HUES6 (cell line): ENCODE results near the gene TMEM154.

Experiments used
- H3K27ac ChIP-seq: 2 replicates; pipeline ENCODE4 v1.7.0; 2013; ENCODE audit warnings: low read depth, mild to moderate bottlenecking, low read length, inconsistent platforms
- H3K27me3 ChIP-seq: 2 replicates; pipeline ENCODE4 v1.6.1; 2013; ENCODE audit warnings: low read length; ENCODE audit not compliant: control insufficient read depth, insufficient read depth
- H3K36me3 ChIP-seq: 2 replicates; pipeline ENCODE4 v1.6.1; 2013; ENCODE audit warnings: low read length; ENCODE audit not compliant: control insufficient read depth, insufficient read depth
- H3K4me1 ChIP-seq: 2 replicates; pipeline ENCODE4 v1.6.1; 2013; ENCODE audit warnings: low read length; ENCODE audit not compliant: control insufficient read depth, insufficient read depth
- H3K4me3 ChIP-seq: 2 replicates; pipeline ENCODE4 v1.5.1; 2013; ENCODE audit warnings: low read depth, low read length
- H3K9ac ChIP-seq: one replicate; pipeline ENCODE4 v1.6.1; 2013; ENCODE audit warnings: mild to moderate bottlenecking, low read length
- H3K9me3 ChIP-seq: 2 replicates; pipeline ENCODE4 v1.6.1; 2013; ENCODE audit warnings: low read depth, low read length; ENCODE audit not compliant: control insufficient read depth, insufficient read depth

TMEM154 gene, protein sequence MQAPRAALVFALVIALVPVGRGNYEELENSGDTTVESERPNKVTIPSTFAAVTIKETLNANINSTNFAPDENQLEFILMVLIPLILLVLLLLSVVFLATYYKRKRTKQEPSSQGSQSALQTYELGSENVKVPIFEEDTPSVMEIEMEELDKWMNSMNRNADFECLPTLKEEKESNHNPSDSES

DNA sequence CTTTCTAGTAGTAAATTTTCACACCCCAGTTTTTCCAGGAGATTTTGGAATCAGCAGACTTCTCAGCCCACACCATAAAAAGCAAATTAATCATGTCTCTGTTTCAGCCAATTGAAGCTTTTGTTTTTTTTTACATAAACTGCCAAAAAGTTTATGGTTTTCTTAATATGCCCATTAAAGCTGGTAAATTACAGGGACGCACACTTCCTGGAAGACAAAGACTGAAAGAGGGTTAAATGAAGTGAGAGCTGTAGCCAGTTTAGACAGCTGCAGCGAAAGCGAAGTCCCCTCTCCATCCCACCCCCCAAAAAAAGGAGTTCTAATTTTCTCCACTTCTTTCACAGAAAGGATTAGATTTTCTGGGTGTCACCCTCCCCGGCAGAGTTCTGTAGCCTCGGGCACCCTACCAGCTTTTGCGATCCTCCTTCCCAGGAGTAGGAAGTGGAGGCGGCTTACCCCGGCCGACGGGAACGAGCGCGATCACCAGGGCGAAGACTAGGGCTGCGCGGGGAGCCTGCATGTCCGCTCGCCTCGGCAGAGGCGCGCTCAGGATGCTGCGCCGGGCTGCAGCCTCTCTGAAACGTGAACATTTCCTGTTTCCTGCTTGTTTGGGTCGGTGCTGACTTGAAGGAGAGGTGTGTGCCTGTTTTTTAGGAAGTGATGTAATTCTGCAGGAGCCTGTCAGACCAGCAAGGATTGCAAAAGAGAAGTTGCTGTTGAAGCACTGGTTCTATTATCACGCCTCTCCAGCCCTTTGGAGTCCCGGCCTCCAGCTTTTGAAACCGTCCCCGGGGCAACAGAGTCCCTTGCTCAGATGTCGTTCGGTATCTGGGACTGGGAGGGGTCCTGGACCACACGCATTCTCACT is at the start of gene TMEM154:
TMEM154 (minus strand) TSS at position 584 of the 868 bp plus-strand sequence; CDS start at position 520, 64 bp downstream.
- Histone ChIP-seq H3K27ac (peak within 1 kb of the TSS; percentile 49; the same call in 1 of the 2 replicates), H3K27me3 (no peaks in the 10 kb centered on the region; the same call in 1 of the 2 replicates), H3K9ac (peak within 1 kb of the TSS; percentile 84), H3K9me3 (no peaks in the 10 kb centered on the region), H3K4me1 (peaks cover 76% of the 10 kb centered on the region), H3K36me3 (no peaks in the 10 kb centered on the region), H3K4me3 (peak within 1 kb of the TSS; percentile 70)

DNA sequence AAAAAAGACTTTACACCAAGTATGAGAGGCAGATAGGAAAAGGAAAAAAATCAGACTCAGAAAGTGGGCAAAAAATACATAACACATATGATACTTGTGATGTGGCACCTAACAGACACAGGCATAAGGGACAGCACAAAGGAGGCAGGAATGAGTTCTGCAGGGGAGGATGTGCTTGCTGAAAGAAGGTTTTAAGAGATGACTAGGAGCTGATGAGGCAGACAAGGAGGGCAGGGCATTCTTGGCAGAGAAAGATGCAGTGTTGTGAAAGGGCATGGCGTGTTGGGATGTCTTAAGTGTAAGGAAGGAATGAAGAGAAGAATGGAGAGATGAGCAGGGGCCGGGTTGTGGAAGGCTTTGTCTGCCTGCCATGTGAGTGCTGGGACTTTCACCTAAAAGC is 49.7 kb upstream of the TMEM154 start:
- no peaks in the 10 kb centered on the region for H3K36me3 ChIP-seq
- H3K9ac ChIP-seq = no peak overlapping the region
- H3K4me3 ChIP-seq = no peak overlapping the region
- H3K27ac ChIP-seq = no peak overlapping the region
- peaks cover 7% of the 10 kb centered on the region; the same call in 1 of the 2 replicates for H3K4me1 ChIP-seq
- H3K27me3 ChIP-seq = no peaks in the 10 kb centered on the region
- no peaks in the 10 kb centered on the region for H3K9me3 ChIP-seq

DNA sequence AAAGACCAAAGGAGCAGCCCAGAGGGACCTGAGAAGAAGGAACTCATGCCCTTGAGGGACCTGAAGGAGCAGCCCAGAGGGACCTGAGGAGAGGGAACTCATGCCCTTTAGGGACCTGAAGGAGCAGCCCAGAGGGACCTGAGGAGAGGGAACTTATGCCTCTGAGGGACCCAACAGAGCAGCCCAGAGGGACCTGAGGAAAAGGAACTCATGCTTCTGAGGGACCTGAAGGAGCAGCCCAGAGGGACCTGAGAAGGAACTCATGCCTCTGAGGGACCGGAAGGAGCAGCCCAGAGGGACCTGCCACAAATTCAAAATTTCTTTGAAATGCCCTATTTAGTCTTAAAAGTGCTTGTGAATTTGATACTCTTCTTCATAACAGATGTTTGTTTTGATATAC is 48.5 kb upstream of the TMEM154 start:
- H3K4me1 ChIP-seq = 0 out of 2 replicates have a peak, but pooled peaks cover 3% of the 10 kb centered on the region
- H3K9ac ChIP-seq = no peak overlapping the region
- no peak overlapping the region for H3K27ac ChIP-seq
- no peaks in the 10 kb centered on the region for H3K36me3 ChIP-seq
- no peaks in the 10 kb centered on the region for H3K27me3 ChIP-seq
- no peak overlapping the region for H3K4me3 ChIP-seq
- H3K9me3 ChIP-seq = no peaks in the 10 kb centered on the region

DNA sequence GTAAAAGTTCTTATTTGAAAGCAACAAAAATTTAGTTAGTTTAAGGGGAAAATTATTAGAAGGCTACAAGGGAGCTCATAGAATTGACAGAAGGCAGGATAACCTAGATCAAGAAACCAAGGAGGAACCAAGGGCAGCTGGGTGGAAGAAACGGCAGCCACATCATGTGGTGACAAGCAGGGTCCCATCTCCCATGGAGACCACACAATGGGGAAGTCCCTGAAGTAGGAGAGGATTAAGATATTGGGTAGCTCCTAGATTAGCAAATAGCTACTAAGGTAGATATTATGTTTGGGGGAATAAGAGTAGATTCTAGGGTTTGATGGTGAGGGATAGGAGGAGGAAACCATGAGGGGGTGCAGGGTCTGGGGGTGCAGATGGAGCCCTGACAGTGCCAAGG is 48.0 kb upstream of the TMEM154 start:
- Histone ChIP-seq H3K4me1 (0 out of 2 replicates have a peak, but pooled peaks cover 3% of the 10 kb centered on the region), H3K27ac (no peak overlapping the region), H3K9ac (no peak overlapping the region), H3K9me3 (no peaks in the 10 kb centered on the region), H3K4me3 (no peak overlapping the region), H3K36me3 (no peaks in the 10 kb centered on the region), H3K27me3 (no peaks in the 10 kb centered on the region)

DNA sequence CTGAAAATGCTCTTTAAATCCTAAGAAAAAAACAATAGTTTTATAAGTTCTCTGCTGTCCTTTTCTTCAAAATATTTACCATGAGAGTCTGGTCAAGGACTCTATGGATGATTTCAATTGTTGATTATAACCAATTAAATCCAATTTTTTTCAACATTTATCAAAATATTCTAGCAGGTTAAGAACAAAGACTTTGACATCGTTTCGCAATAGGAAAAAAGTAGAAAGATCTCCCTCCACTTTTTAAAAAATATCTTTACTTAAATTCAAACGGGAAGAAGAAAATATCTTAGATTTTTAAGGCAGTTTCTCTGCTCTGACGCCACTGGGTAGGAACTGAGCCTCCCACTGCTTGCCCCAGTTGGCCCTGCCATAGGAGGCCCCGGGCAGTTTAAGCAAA is 44.7 kb upstream of the TMEM154 start:
- Histone ChIP-seq H3K27me3 (no peaks in the 10 kb centered on the region), H3K4me1 (peaks cover 14% of the 10 kb centered on the region), H3K4me3 (no peak overlapping the region), H3K9me3 (no peaks in the 10 kb centered on the region), H3K9ac (no peak overlapping the region), H3K27ac (no peak overlapping the region), H3K36me3 (no peaks in the 10 kb centered on the region)

DNA sequence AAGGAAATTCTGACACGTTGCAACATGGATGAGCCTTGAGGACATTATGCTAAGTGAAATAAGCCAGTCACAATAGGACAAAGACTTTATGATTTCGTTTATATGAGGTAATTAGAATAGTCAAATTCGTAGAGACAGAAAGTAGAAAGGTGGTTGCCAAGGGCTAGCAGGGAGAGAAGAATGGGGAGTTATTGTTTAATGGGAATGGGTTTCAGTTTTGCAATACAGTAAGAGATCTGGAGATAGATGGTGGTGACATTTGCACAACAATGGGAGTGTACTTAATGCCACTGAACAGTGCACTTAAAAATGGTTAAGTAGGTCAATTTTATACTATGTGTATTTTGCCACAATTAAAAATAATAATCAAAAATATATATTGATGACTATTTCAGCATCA is 43.4 kb upstream of the TMEM154 start:
- H3K27me3 ChIP-seq = no peaks in the 10 kb centered on the region
- H3K4me3 ChIP-seq = no peak overlapping the region
- peaks cover 19% of the 10 kb centered on the region for H3K4me1 ChIP-seq
- no peak overlapping the region for H3K9ac ChIP-seq
- H3K36me3 ChIP-seq = no peaks in the 10 kb centered on the region
- no peaks in the 10 kb centered on the region for H3K9me3 ChIP-seq
- no peak overlapping the region for H3K27ac ChIP-seq

DNA sequence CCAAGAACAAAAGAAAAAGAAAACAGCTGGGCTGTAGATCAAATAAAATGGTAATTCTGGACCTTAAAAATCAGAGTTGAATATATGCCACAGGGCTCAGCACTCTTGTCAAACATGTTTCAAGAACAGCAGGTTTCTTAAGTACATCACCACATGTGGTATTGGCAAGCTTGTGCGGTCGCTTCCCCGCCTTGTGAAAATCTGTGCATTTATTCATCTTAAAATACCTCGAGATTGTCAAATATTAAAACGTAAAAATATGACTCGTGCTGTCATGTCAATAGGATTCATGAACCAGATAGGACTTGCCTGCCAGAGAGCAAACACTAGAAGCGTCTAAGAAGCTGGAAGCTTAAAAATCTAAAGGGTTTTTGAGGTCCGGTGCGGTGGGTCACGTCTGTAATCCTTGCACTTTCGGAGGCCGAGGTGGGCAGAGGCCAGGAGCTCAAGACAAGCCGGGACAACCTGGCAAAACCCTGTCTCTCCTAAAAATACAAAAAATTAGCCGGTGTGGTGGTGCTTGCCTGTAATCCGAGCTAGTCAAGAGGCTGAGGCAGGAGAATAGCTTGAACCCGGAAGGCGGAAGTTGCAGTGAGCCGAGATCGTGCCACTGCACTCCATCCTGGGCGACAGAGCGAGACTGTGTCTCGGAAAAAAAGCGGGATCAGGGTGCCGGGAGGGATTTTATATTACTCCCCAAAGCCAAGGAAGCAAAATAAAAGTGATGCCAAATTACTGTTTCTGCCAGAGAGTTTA is 40.2 kb upstream of the TMEM154 start:
- no peak overlapping the region for H3K4me3 ChIP-seq
- peaks cover 21% of the 10 kb centered on the region for H3K4me1 ChIP-seq
- H3K9ac ChIP-seq = no peak overlapping the region
- no peaks in the 10 kb centered on the region for H3K27me3 ChIP-seq
- H3K9me3 ChIP-seq = peaks cover 8% of the 10 kb centered on the region
- H3K36me3 ChIP-seq = no peaks in the 10 kb centered on the region
- H3K27ac ChIP-seq = no peak overlapping the region

DNA sequence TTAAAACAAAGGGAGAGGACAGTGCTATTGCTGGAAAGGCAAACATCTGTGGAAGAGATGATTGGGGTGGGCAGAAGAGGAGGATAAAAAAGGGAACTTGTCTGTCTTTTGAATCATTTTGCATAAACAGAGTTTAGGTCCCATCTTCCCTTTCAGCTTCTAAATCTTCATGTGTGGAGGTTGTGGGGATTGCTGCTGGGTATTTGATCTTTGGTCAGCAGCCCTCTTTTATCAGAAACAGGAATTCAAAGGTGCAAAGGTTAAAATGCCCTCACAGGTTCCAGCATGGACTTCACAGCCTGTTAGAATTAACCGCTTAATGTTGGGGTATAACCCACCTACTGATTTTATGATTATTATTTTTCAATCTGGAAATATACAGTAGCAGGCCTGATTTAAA is 39.5 kb upstream of the TMEM154 start:
- Histone ChIP-seq H3K36me3 (no peaks in the 10 kb centered on the region), H3K9ac (no peak overlapping the region), H3K9me3 (peaks cover 12% of the 10 kb centered on the region), H3K4me3 (no peak overlapping the region), H3K27me3 (no peaks in the 10 kb centered on the region), H3K27ac (no peak overlapping the region), H3K4me1 (peaks cover 26% of the 10 kb centered on the region)

DNA sequence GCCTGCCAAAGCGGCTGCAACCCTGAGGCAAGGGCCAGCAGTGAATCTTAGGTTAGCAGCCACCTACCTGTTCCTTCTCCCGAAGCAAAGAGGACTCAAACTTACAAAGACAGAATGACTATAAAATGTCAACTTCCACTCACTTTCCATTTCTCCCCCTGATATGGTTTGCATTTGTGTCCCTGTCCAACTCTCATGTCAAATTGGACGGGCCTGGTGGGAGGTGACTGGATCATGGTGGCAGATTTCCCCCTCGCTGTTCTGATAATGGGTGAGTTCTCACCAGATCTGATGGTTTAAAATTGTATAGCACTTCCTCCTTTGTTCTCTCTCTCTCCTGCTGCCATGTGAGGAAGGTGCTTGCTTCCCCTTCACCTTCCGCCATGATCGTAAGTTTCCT is 35.3 kb upstream of the TMEM154 start:
- Histone ChIP-seq H3K27ac (no peak overlapping the region; the same call in 1 of the 2 replicates), H3K9ac (no peak overlapping the region), H3K4me3 (no peak overlapping the region), H3K36me3 (no peaks in the 10 kb centered on the region), H3K27me3 (no peaks in the 10 kb centered on the region), H3K4me1 (peaks cover 31% of the 10 kb centered on the region), H3K9me3 (peaks cover 13% of the 10 kb centered on the region)

DNA sequence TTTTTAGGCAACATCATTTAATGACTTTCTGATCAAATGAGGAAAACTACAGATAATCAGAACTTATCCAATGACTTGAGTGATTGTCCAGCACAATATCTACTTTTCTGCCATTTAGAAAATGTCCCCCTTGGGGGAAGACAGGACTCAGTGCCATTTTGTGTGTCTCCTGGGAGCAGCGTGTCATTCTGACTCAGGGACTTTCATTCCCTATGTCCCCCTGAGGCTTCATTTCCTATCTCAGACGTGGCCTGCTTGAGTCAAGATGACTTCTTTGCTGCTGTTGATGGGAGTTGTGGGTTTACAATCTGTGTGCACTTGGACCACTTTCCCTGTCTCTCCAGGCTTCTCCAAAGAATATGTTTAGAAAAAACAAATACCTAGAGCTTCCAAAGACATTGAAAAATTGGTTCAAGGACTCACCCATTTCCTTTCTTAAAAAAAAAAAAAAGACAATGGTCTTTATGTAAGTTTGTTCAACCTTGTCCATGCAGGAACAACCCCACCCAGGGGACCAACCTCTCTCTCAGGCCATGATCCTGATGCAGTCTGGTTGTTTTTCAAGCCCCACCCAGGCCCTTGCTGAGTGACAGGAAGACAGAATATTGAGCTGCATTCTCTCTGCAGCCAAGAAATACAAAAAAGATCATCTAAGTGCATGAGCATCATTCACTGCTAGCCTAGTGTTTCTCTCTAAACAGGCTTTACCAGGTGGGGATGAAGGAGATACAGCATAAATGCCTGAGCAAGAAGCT is 34.3 kb upstream of the TMEM154 start:
- H3K27ac ChIP-seq = no peak overlapping the region
- no peak overlapping the region for H3K4me3 ChIP-seq
- H3K36me3 ChIP-seq = no peaks in the 10 kb centered on the region
- H3K9me3 ChIP-seq = peaks cover 13% of the 10 kb centered on the region
- H3K9ac ChIP-seq = no peak overlapping the region
- no peaks in the 10 kb centered on the region for H3K27me3 ChIP-seq
- peaks cover 28% of the 10 kb centered on the region for H3K4me1 ChIP-seq
